ENCODE results near the gene C1orf198.

- no peak for TF ChIP-seq EZH2 (IDR thresholded peaks at IDR 0.05; ENCODE audit: insufficient read depth, poor library complexity, severe bottlenecking)
- no peak for TF ChIP-seq EZH2phosphoT487 (IDR thresholded peaks at IDR 0.05; ENCODE audit: insufficient read depth, low read depth)
These were observed 59.9 kb downstream of the C1orf198 start for GRCh38 chr1:230808281-230808872.

All from GM23248 (cell line).